ENCODE measurements around the gene IL7R.

GRCh38 chr5:35924122-35924949 is 67.6 kb downstream of the IL7R start:
- TF ChIP-seq CTCF (IDR thresholded peaks at IDR 0.05) (no peak), POLR2A (IDR thresholded peaks at IDR 0.05) (no peak)

All from esophagus squamous epithelium (tissue), 4 donors.